H1 (cell line): ENCODE measurements around the gene DBF4B. TPM values are rescaled to one million over a fixed set of nuclear protein-coding genes. Genes with fewer than 3 reads are reported as not detected.

Source experiments
- NRF1 ChIP-seq: IDR thresholded peaks from 2 replicates; pipeline ENCODE4 v1.6.1; 2011; ENCODE audit warnings: mild to moderate bottlenecking, low read depth, low read length, improper control_type of control experiment
- polyA plus RNA-seq, 7 experiments: library from polyadenylated mRNA; depleted of rRNA in 3 of 7; stranded (reverse) in 5 of 7; unstranded in 2 of 7; fragments of >200 nt in 5 of 7; fragments of 200-250 nt in 2 of 7; gene quantifications; 1 replicate in 5 of 7; 2 replicates in 1 of 7; 4 replicates in 1 of 7; pipeline versions ENCODE4 v1.2.1 to v1.2.3, GENCODE V29; 2011 to 2013; ENCODE audit warnings: missing spikeins in 2 of 7, mixed read lengths in 2 of 7
- total RNA-seq: library from RNA; stranded (reverse); fragmentation: NEBNext Ultra II Directional; extraction: Animal tissue kit (Norgen Biotek cat#: 25700); gene quantifications from 2 replicates; pipeline ENCODE4 v1.2.1, GENCODE V29; 2021
- TF ChIP-seq, protein P1 (sequence below), 3 experiments: IDR thresholded peaks; 1 replicate in 2 of 3; 2 replicates in 1 of 3; pipeline versions ENCODE4 v1.5.1 to v1.6.1; 2011; ENCODE audit warnings: low read length in 3 of 3, mild to moderate bottlenecking in 3 of 3, inconsistent platforms in 2 of 3, low read depth in 1 of 3, moderate library complexity in 1 of 3; ENCODE audit not compliant: insufficient read depth in 1 of 3; ENCODE audit errors: control extremely low read depth in 1 of 3

The DBF4B gene
- total and polyA plus RNA-seq, 2 of the 8 experiments (the other 6 are each of a cell fraction or from before 2014, with no cell fraction given), result 20.2 to 26.9 TPM

DNA sequence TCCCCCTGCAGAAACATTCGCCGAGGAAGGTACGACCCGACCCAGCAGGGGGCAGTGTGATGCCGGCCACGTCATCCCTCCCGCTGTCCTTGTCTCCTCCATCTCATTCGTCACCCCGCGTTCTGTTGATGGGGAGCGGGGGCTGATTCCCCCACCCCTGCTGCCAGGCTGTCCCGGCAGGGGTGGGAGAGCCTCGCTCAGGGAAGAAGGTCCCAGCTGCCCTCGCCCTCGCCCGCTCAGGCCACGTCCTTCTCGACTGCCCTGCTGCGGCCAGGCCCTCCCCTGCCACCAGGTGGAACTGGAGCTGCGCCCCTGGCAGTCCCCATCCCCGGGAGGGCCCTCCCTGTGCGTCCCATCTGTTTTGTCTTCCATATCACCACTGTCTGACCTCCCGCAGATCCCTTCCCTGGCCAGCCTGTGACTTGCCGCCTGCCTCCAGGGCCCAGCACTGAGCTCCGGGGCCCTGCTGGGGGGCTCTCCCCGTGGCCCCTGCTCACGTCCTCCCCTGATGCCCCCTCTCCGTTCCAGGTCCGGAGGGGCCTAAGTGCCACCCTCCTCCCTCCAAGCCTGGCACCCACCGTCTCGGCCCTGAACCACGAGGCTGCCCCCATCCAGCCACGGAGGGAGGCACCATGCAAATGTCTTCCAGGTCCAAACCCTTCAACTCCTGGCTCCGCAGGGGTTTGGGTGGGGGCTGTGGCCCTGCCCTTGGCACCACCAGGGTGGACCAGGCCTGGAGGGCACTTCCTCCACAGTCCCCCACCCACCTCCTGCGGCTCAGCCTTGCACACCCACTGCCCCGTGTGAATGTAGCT lies 71.0 kb downstream of the DBF4B start (continued):
- TF ChIP-seq, protein P1, sequence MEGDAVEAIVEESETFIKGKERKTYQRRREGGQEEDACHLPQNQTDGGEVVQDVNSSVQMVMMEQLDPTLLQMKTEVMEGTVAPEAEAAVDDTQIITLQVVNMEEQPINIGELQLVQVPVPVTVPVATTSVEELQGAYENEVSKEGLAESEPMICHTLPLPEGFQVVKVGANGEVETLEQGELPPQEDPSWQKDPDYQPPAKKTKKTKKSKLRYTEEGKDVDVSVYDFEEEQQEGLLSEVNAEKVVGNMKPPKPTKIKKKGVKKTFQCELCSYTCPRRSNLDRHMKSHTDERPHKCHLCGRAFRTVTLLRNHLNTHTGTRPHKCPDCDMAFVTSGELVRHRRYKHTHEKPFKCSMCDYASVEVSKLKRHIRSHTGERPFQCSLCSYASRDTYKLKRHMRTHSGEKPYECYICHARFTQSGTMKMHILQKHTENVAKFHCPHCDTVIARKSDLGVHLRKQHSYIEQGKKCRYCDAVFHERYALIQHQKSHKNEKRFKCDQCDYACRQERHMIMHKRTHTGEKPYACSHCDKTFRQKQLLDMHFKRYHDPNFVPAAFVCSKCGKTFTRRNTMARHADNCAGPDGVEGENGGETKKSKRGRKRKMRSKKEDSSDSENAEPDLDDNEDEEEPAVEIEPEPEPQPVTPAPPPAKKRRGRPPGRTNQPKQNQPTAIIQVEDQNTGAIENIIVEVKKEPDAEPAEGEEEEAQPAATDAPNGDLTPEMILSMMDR (IDR thresholded peaks at IDR 0.05; ENCODE audit: control extremely low read depth in 1 of 3, insufficient read depth in 1 of 3, low read depth in 1 of 3, low read length in 3 of 3), result peak; percentile 49 to 86 (median 71)
- no peak for TF ChIP-seq NRF1
